WERI-Rb-1 (cell line): Measurements from ENCODE around the gene GALNT18.

Source experiments
- DNase-seq: peaks from one replicate; pipeline ENCODE4 v3.0.0-alpha.2; 2020
- H3K27ac ChIP-seq: fragments of 250-450 bp; sonication (Bioruptor Pico); 2 replicates; pipeline ENCODE4 v1.5.1; 2020; ENCODE audit warnings: mild to moderate bottlenecking, moderate library complexity
- H3K27me3 ChIP-seq: fragments of 250-450 bp; sonication (Bioruptor Pico); 2 replicates; pipeline ENCODE4 v1.5.1; 2021; ENCODE audit warnings: mild to moderate bottlenecking, low read depth, moderate library complexity; ENCODE audit not compliant: insufficient read depth, severe bottlenecking
- H3K36me3 ChIP-seq: fragments of 250-450 bp; sonication (Bioruptor Pico); 2 replicates; pipeline ENCODE4 v1.5.1; 2020; ENCODE audit warnings: mild to moderate bottlenecking, moderate library complexity
- H3K4me3 ChIP-seq: 2 replicates; pipeline ENCODE4 v1.5.1; 2011; ENCODE audit warnings: low read depth, mild to moderate bottlenecking, control low read depth, low read length
- H3K9me3 ChIP-seq: fragments of 250-450 bp; sonication (Bioruptor Pico); 2 replicates; pipeline ENCODE4 v1.5.1; 2021; ENCODE audit warnings: mild to moderate bottlenecking, moderate library complexity; ENCODE audit not compliant: severe bottlenecking
- CTCF ChIP-seq: IDR thresholded peaks from 2 replicates; pipeline ENCODE4 v1.5.1; 2011; ENCODE audit warnings: low read depth, mild to moderate bottlenecking, control low read depth, inconsistent platforms, low read length

Gene GALNT18

DNA sequence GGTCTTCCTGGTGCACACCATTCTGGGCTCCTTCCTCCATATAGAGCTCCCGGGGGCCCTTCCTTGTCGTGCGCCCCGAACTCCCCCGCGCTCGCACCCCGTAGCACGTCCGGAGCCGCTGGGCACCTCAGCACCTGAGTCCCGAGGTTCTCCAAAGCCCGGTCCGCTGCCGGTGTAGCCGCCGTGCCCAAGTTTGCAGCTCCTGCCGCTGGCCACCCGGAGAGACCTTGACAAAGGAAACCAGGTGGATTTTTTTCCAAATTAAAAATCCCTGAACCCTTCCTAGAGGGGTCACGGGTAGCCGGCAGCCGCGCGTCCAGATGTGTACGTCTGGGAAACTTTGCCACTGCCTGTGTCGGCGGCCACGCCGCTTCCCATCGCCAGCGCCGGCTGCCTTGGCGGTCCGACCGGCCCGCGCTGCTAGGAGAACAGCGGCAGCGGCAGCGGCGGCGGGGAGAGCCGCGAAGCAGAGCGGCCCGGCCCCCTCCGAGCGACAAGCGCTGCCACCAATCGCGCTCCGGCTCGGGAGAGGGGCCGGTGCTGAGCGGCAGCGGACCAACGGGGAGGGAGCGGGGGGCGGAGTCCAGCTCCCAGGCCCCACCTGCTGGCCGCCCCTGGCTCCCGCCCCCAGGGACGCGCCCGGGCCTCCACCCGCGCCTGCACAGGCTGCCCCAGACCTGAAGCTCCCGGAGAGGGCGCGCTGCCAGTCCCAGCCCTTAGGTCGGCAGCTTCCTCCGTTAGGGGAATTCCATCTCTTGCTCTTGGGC, at the start of gene GALNT18:
Gene GALNT18 (minus strand): TSS at position 433 of the 767 bp plus-strand sequence.
- peak within 1 kb of the TSS; percentile 52 for H3K4me3 ChIP-seq
- peaks cover 22% of the 10 kb centered on the region for H3K27me3 ChIP-seq
- H3K36me3 ChIP-seq = no peaks in the 10 kb centered on the region
- H3K9me3 ChIP-seq = no peaks in the 10 kb centered on the region
- peak; percentile 50 for TF ChIP-seq CTCF
- peak; percentile 91 for DNase-seq
- no peak within 1 kb of the TSS for H3K27ac ChIP-seq

DNA sequence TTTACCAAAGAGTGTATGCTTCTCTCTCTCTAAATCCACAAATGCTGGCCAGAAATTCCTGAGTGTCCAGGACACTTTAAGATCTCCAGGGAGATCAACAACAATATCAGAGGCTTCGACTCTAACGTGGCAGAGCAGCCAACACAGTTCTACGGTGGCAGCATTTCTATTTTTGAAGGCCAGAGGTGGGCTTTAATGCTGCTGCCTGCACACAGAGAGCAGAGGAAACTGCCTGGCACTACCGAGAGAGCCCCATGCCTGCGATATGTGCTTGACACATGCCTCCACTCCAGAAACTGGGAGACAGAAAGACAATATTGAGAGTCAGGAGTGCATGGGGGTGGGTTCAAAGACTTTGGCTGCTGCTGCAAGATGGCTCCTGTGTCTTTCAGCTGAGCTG, 48.8 kb upstream of the GALNT18 start:
- Histone ChIP-seq H3K9me3 (peaks cover 6% of the 10 kb centered on the region), H3K4me3 (no peak overlapping the region), H3K27me3 (no peaks in the 10 kb centered on the region), H3K36me3 (no peaks in the 10 kb centered on the region), H3K27ac (no peak overlapping the region)
- no peak for DNase-seq
- no peak for TF ChIP-seq CTCF

DNA sequence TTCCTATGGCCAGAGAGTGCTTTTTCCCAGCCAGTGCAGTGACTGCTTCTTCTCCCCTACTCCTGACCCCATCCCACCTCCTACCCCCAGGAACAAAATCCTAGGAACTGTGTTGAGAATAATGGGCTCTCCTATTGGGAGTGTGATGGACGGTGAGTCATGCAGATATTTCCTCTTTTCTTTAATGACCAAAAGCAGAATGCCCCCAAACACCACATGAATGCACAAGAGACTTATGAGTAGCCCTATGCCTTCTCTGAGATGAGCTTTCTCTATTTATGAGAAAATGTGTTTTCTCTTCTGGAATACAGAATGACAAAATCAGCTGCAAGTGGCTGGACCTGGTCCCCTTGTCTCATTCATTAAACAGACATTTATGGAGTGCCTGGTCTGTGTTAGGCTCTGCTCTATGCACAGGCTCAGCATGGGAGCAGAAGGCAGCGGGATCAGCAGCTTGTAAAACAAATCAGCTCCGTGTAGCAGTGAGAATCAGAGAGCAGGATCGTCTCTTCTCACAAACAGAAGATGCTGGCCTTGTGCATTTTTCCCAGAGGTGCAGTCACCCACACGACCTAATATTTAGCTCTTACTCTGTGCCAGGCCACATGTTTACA, 47.5 kb upstream of the GALNT18 start:
- Histone ChIP-seq H3K27me3 (no peaks in the 10 kb centered on the region), H3K36me3 (no peaks in the 10 kb centered on the region)
- no peak for TF ChIP-seq CTCF

DNA sequence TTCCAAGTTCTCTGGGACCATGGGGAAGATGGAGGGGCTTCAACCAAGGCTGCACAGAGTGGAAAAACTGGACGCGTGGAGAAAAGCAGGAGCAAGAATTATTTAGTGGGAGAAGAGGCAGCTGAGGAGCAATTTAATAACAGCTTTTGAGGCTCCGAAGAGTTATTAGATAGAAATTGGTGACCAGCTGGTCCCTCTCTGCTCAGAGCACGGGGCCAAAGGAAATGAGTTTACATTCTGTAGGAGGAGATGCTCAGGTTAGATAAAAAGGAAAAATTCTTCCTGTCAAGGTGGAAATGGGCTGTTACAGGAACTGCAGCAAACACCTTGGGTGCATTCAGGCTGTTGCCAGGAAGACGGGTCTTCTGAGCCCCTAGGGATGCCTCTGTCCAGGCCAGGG, 47.0 kb upstream of the GALNT18 start:
- no peak for TF ChIP-seq CTCF
- no peak for DNase-seq
- Histone ChIP-seq H3K4me3 (no peak overlapping the region), H3K36me3 (no peaks in the 10 kb centered on the region), H3K9me3 (peaks cover 6% of the 10 kb centered on the region), H3K27me3 (no peaks in the 10 kb centered on the region), H3K27ac (no peak overlapping the region)

More for the DNA sequence above, 47.5 kb upstream of the GALNT18 start:
- DNase-seq = peak; percentile 17
- H3K9me3 ChIP-seq = peaks cover 6% of the 10 kb centered on the region
- H3K4me3 ChIP-seq = no peak overlapping the region
- no peak overlapping the region for H3K27ac ChIP-seq

GRCh38 chr11:11668274-11668673, 46.5 kb upstream of the GALNT18 start:
- Histone ChIP-seq H3K27ac (no peak overlapping the region), H3K27me3 (no peaks in the 10 kb centered on the region)

More at GRCh38 chr11:11668274-11668673, 46.5 kb upstream of the GALNT18 start:
- no peak overlapping the region for H3K4me3 ChIP-seq
- TF ChIP-seq CTCF = no peak
- H3K9me3 ChIP-seq = peaks cover 6% of the 10 kb centered on the region
- H3K36me3 ChIP-seq = no peaks in the 10 kb centered on the region
- no peak for DNase-seq
